OCI-LY1 (cell line): Measurements from ENCODE around the gene ZNF583.

ENCODE experiments used
- H2AFZ ChIP-seq: fragments of 200-600 bp; sonication (generic), shearing (Covaris generic); 2 replicates; pipeline ENCODE4 v1.6.0; 2014; ENCODE audit warnings: antibody characterized with exemption, mild to moderate bottlenecking, low read length
- H3F3A ChIP-seq: fragments of 200-600 bp; sonication (generic), shearing (Covaris generic); 2 replicates; pipeline ENCODE4 v1.6.0; 2014; ENCODE audit warnings: mild to moderate bottlenecking, antibody characterized with exemption, low read length, moderate library complexity; ENCODE audit not compliant: insufficient read depth
- H3K27ac ChIP-seq: fragments of 200-600 bp; sonication (generic); 2 replicates; pipeline ENCODE4 v1.5.1; 2014; ENCODE audit warnings: low read length, mixed run types, mild to moderate bottlenecking, low read depth; ENCODE audit not compliant: poor library complexity, severe bottlenecking
- H3K27me3 ChIP-seq: fragments of 200-600 bp; sonication (generic); 2 replicates; pipeline ENCODE4 v1.6.0; 2014; ENCODE audit warnings: antibody characterized with exemption, mild to moderate bottlenecking, low read length, moderate library complexity; ENCODE audit not compliant: insufficient read depth
- H3K36me3 ChIP-seq: fragments of 200-600 bp; sonication (generic); 2 replicates; pipeline ENCODE4 v1.6.1; 2014; ENCODE audit warnings: mild to moderate bottlenecking, antibody characterized with exemption, low read length, moderate library complexity, mixed read lengths; ENCODE audit not compliant: insufficient read depth
- H3K4me1 ChIP-seq: fragments of 200-600 bp; sonication (generic); 2 replicates; pipeline ENCODE4 v1.5.1; 2014; ENCODE audit warnings: mild to moderate bottlenecking, low read length, moderate library complexity; ENCODE audit not compliant: insufficient read depth, severe bottlenecking
- H3K4me2 ChIP-seq: fragments of 200-600 bp; sonication (generic), shearing (Covaris generic); 2 replicates; pipeline ENCODE4 v1.6.1; 2014; ENCODE audit warnings: low read length
- H3K4me3 ChIP-seq: fragments of 200-600 bp; sonication (generic); 2 replicates; pipeline ENCODE4 v1.5.1; 2014; ENCODE audit warnings: low read length, low read depth, mild to moderate bottlenecking, mixed read lengths; ENCODE audit not compliant: poor library complexity, severe bottlenecking
- H3K79me2 ChIP-seq: fragments of 200-600 bp; shearing (Covaris generic); 2 replicates; pipeline ENCODE4 v1.6.1; 2016; ENCODE audit warnings: mixed run types, low read length, mixed read lengths; ENCODE audit not compliant: insufficient read depth
- H3K9ac ChIP-seq: fragments of 200-600 bp; sonication (generic), shearing (Covaris generic); 2 replicates; pipeline ENCODE4 v1.6.1; 2014; ENCODE audit warnings: mild to moderate bottlenecking, low read length, mixed read lengths
- H3K9me2 ChIP-seq: fragments of 200-600 bp; sonication (generic), shearing (Covaris generic); 2 replicates; pipeline ENCODE4 v1.6.1; 2014; ENCODE audit warnings: low read depth, mild to moderate bottlenecking, low read length, mixed read lengths
- H3K9me3 ChIP-seq: fragments of 200-600 bp; shearing (Covaris generic); 2 replicates; pipeline ENCODE4 v1.6.1; 2014; ENCODE audit warnings: low read length, mixed read lengths
- H4K20me1 ChIP-seq: fragments of 200-600 bp; sonication (generic), shearing (Covaris generic); 2 replicates; pipeline ENCODE4 v1.6.0; 2016; ENCODE audit warnings: mild to moderate bottlenecking, low read length; ENCODE audit not compliant: insufficient read depth
- EZH2 ChIP-seq: fragments of 200-600 bp; sonication (generic), shearing (Covaris generic); IDR thresholded peaks from 2 replicates; pipeline ENCODE4 v1.8.0; 2017; ENCODE audit warnings: borderline replicate concordance, mixed run types, mild to moderate bottlenecking, antibody characterized with exemption, low read length, moderate library complexity, mixed read lengths
- TF ChIP-seq, protein P1 (sequence below): fragments of 200-600 bp; sonication (generic), shearing (Covaris generic); IDR thresholded peaks from 2 replicates; pipeline ENCODE4 v1.5.1; 2017; ENCODE audit warnings: mild to moderate bottlenecking, antibody characterized with exemption, low read length, moderate library complexity, mixed read lengths

The ZNF583 gene

DNA sequence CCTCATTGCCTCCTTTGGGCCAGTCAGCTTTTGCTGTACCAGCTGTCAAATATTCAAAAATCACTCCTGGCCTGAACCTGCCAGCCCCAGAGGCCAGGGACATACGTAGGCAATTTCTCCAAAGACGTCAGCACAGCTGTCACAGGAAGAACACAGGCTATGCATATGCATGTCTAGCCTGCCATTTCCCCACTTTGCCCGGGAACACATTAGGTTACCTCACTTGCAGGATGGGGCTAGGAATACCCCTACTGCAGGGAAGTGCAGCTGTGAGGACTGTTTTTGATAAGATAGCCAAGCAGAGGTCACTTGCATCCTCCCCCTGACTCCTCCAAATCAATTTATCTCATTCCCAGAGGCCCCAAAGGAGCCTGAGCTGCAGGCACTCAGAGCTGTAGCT, 70.2 kb downstream of the ZNF583 start:
- Histone ChIP-seq H3K36me3 (no peaks in the 10 kb centered on the region), H3F3A (no peaks in the 10 kb centered on the region), H3K27ac (no peak overlapping the region), H3K9me3 (no peaks in the 10 kb centered on the region), H3K9me2 (no peaks in the 10 kb centered on the region), H3K27me3 (no peaks in the 10 kb centered on the region), H3K4me2 (no peak overlapping the region), H3K4me3 (no peak overlapping the region), H4K20me1 (no peaks in the 10 kb centered on the region), H3K9ac (no peak overlapping the region), H3K4me1 (no peaks in the 10 kb centered on the region), H2AFZ (no peak overlapping the region), H3K79me2 (no peaks in the 10 kb centered on the region)
- TF ChIP-seq EZH2: no peak
- TF ChIP-seq, protein P1, sequence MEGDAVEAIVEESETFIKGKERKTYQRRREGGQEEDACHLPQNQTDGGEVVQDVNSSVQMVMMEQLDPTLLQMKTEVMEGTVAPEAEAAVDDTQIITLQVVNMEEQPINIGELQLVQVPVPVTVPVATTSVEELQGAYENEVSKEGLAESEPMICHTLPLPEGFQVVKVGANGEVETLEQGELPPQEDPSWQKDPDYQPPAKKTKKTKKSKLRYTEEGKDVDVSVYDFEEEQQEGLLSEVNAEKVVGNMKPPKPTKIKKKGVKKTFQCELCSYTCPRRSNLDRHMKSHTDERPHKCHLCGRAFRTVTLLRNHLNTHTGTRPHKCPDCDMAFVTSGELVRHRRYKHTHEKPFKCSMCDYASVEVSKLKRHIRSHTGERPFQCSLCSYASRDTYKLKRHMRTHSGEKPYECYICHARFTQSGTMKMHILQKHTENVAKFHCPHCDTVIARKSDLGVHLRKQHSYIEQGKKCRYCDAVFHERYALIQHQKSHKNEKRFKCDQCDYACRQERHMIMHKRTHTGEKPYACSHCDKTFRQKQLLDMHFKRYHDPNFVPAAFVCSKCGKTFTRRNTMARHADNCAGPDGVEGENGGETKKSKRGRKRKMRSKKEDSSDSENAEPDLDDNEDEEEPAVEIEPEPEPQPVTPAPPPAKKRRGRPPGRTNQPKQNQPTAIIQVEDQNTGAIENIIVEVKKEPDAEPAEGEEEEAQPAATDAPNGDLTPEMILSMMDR: no peak

DNA sequence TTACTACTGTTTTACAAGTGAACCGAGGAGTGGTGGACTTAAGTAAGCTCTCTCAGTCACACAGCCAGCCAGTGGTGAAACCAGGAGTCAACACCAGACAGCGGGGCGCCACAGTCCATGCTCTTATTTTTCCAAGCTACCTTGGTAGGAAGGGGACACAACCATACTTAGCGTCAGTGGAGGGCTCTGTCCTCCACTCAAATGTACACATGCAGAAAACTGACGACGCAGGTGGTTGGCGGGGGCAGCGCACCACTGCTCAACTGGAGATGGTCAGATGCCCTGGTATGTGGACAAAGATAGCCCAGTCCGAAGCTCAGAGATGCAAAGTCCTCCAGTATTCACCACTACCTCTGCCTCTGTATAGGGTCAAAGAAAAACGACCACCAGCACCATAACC, 72.0 kb downstream of the ZNF583 start:
- Histone ChIP-seq H3K9me3 (no peaks in the 10 kb centered on the region), H3K79me2 (no peaks in the 10 kb centered on the region), H3K27me3 (no peaks in the 10 kb centered on the region), H3K9me2 (no peaks in the 10 kb centered on the region), H3K4me2 (no peak overlapping the region), H4K20me1 (no peaks in the 10 kb centered on the region), H2AFZ (no peak overlapping the region), H3F3A (no peaks in the 10 kb centered on the region), H3K4me1 (no peaks in the 10 kb centered on the region), H3K27ac (no peak overlapping the region), H3K9ac (no peak overlapping the region), H3K36me3 (no peaks in the 10 kb centered on the region), H3K4me3 (no peak overlapping the region)
- TF ChIP-seq, protein P1: no peak
- TF ChIP-seq EZH2: no peak
